ENCODE data around the gene IRF2.
A peak's percentile ranks its signal among the peaks of the same experiment; 100 is the strongest.

The IRF2 gene

GRCh38 chr4:184459413-184459812 lies 14.9 kb downstream of the IRF2 start:
- TF ChIP-seq CTCF (IDR thresholded peaks at IDR 0.05) = no peak
- DNase-seq (ENCODE audit: low spot score) = no peak
- no peak overlapping the region for H3K4me3 ChIP-seq
- no peak overlapping the region for H3K27ac ChIP-seq

GRCh38 chr4:184457535-184458249 lies 16.7 kb downstream of the IRF2 start:
- Histone ChIP-seq H3K4me3 (no peak overlapping the region), H3K27ac (no peak overlapping the region)
- no peak for DNase-seq (ENCODE audit: low spot score)
- no peak for TF ChIP-seq CTCF (IDR thresholded peaks at IDR 0.05)

GRCh38 chr4:184456337-184456736 lies 18.0 kb downstream of the IRF2 start:
- Histone ChIP-seq H3K27ac (no peak overlapping the region), H3K4me3 (no peak overlapping the region)
- no peak for DNase-seq (ENCODE audit: low spot score)
- TF ChIP-seq CTCF (IDR thresholded peaks at IDR 0.05) = no peak

GRCh38 chr4:184455299-184455698 lies 19.1 kb downstream of the IRF2 start:
- H3K4me3 ChIP-seq = no peak overlapping the region
- DNase-seq (ENCODE audit: low spot score) = peak; percentile 4
- no peak for TF ChIP-seq CTCF (IDR thresholded peaks at IDR 0.05)
- H3K27ac ChIP-seq = no peak overlapping the region

- no peak for TF ChIP-seq CTCF (IDR thresholded peaks at IDR 0.05)
- peak overlapping the region; percentile 37 for H3K4me3 ChIP-seq
- peak overlapping the region; percentile 22 to 72 for H3K27ac ChIP-seq
- peak; percentile 45 for DNase-seq (ENCODE audit: low spot score)
Measured at GRCh38 chr4:184453365-184454160, 20.8 kb downstream of the IRF2 start.

- no peak for DNase-seq (ENCODE audit: low spot score)
- H3K27ac ChIP-seq = no peak overlapping the region
- H3K4me3 ChIP-seq = no peak overlapping the region
- no peak for TF ChIP-seq CTCF (IDR thresholded peaks at IDR 0.05)
Measured at GRCh38 chr4:184452740-184453139, 21.6 kb downstream of the IRF2 start.

- Histone ChIP-seq H3K4me3 (no peak overlapping the region), H3K27ac (no peak overlapping the region)
- peak; percentile 22 for DNase-seq (ENCODE audit: low spot score)
- no peak for TF ChIP-seq CTCF (IDR thresholded peaks at IDR 0.05)
Measured at GRCh38 chr4:184451726-184452125, 22.6 kb downstream of the IRF2 start.

Data from coronary artery (tissue), 2 donors.